Astrocyte (in vitro differentiated cells and primary cell): ENCODE data around the gene TAX1BP3. TPM values are rescaled to one million over a fixed set of nuclear protein-coding genes. Genes with fewer than 3 reads are reported as not detected.

Experiments used
- DNase-seq: peaks from one replicate; pipeline ENCODE4 v3.0.0-alpha.2; 2010; ENCODE audit warnings: low read depth
- FAIRE-seq: peaks from 2 replicates; lab custom pipeline; 2011; peaks lifted over from hg19 to GRCh38; lab: Jason Lieb, UNC
- H2AFZ ChIP-seq: 2 replicates; pipeline ENCODE4 v1.6.0; 2012; ENCODE audit warnings: low read depth, low read length, inconsistent platforms
- H3K27ac ChIP-seq: 2 replicates; pipeline ENCODE4 v1.5.1; 2011; ENCODE audit warnings: low read depth, low read length, inconsistent platforms
- H3K27me3 ChIP-seq: 2 replicates; pipeline ENCODE4 v1.6.0; 2011; ENCODE audit warnings: low read length, inconsistent platforms; ENCODE audit not compliant: insufficient read depth
- H3K36me3 ChIP-seq: 2 replicates; pipeline ENCODE4 v1.5.1; 2011; ENCODE audit warnings: low read length, inconsistent platforms; ENCODE audit not compliant: insufficient read depth
- H3K4me1 ChIP-seq: 2 replicates; pipeline ENCODE4 v1.5.1; 2011; ENCODE audit warnings: low read length, inconsistent platforms; ENCODE audit not compliant: insufficient read depth
- H3K4me2 ChIP-seq: 2 replicates; pipeline ENCODE4 v1.6.0; 2012; ENCODE audit warnings: low read length, inconsistent platforms
- H3K4me3 ChIP-seq: 2 replicates; pipeline ENCODE4 v1.5.1; 2011; ENCODE audit warnings: low read depth, mild to moderate bottlenecking, low read length, inconsistent platforms; ENCODE audit not compliant: insufficient read depth
- H3K79me2 ChIP-seq: 2 replicates; pipeline ENCODE4 v1.6.0; 2012; ENCODE audit warnings: mild to moderate bottlenecking, low read length, inconsistent platforms; ENCODE audit not compliant: insufficient read depth
- H3K9ac ChIP-seq: 2 replicates; pipeline ENCODE4 v1.6.0; 2012; ENCODE audit warnings: mild to moderate bottlenecking, low read length, inconsistent platforms
- H3K9me3 ChIP-seq: 2 replicates; pipeline ENCODE4 v1.5.1; 2012; ENCODE audit warnings: low read depth, mild to moderate bottlenecking, low read length, inconsistent platforms; ENCODE audit not compliant: insufficient read depth
- H4K20me1 ChIP-seq: 2 replicates; pipeline ENCODE4 v1.6.0; 2012; ENCODE audit warnings: low read length, inconsistent platforms; ENCODE audit not compliant: insufficient read depth
- H3K27ac Mint-ChIP-seq: one replicate; pipeline ENCODE4 v1.8.0; 2021; ENCODE audit warnings: mild to moderate bottlenecking, mixed read lengths; ENCODE audit not compliant: unreplicated experiment
- H3K27me3 Mint-ChIP-seq: one replicate; pipeline ENCODE4 v1.8.0; 2021; ENCODE audit warnings: low read depth, mixed read lengths; ENCODE audit not compliant: unreplicated experiment
- H3K36me3 Mint-ChIP-seq: one replicate; pipeline ENCODE4 v1.8.0; 2021; ENCODE audit warnings: low read depth, mixed read lengths; ENCODE audit not compliant: unreplicated experiment
- H3K4me1 Mint-ChIP-seq: one replicate; pipeline ENCODE4 v1.8.0; 2021; ENCODE audit warnings: low read depth, mixed read lengths; ENCODE audit not compliant: unreplicated experiment
- H3K4me3 Mint-ChIP-seq: one replicate; pipeline ENCODE4 v1.8.0; 2021; ENCODE audit warnings: mild to moderate bottlenecking, moderate library complexity, mixed read lengths; ENCODE audit not compliant: unreplicated experiment
- H3K9me3 Mint-ChIP-seq: one replicate; pipeline ENCODE4 v1.8.0; 2021; ENCODE audit warnings: mild to moderate bottlenecking, mixed read lengths; ENCODE audit not compliant: unreplicated experiment
- CTCF ChIP-seq: IDR thresholded peaks from 2 replicates; pipeline ENCODE4 v1.5.1; 2011; ENCODE audit warnings: low read depth, mild to moderate bottlenecking, inconsistent platforms, low read length, moderate library complexity; ENCODE audit not compliant: insufficient read depth
- EZH2 ChIP-seq: IDR thresholded peaks from 2 replicates; pipeline ENCODE4 v1.6.1; 2012; ENCODE audit warnings: mild to moderate bottlenecking, low read length, inconsistent platforms; ENCODE audit not compliant: insufficient read depth
- total RNA-seq: library from RNA; stranded (reverse); gene quantifications from 2 replicates; pipeline ENCODE4 v1.2.1, GENCODE V29; 2021

The TAX1BP3 gene
- total RNA-seq, 1 donor from 2014 or later, result 194 TPM

- Histone ChIP-seq H3K36me3 (no peaks in the 10 kb centered on the region), H2AFZ (peak within 1 kb of the TSS; percentile 99), H3K27ac (peak within 1 kb of the TSS; percentile 93), H3K4me1 (peaks cover 7% of the 10 kb centered on the region), H4K20me1 (peaks cover 9% of the 10 kb centered on the region), H3K4me3 (peak within 1 kb of the TSS; percentile 73), H3K9ac (peak within 1 kb of the TSS; percentile 85), H3K79me2 (peaks cover 23% of the 10 kb centered on the region), H3K27me3 (no peaks in the 10 kb centered on the region), H3K4me2 (peak within 1 kb of the TSS; percentile 96), H3K9me3 (no peaks in the 10 kb centered on the region)
- Mint-ChIP-seq H3K4me1 (peaks cover 10% of the 10 kb centered on the region), H3K9me3 (no peaks in the 10 kb centered on the region), H3K27ac (peak within 1 kb of the TSS; percentile 84), H3K4me3 (peak within 1 kb of the TSS; percentile 90), H3K27me3 (no peaks in the 10 kb centered on the region), H3K36me3 (no peaks in the 10 kb centered on the region)
- DNase-seq, result peak; percentile 85
- FAIRE-seq, result no peak
- TF ChIP-seq CTCF (no peak), EZH2 (no peak)
Observed at GRCh38 chr17:3636154-3636907, 32.0 kb downstream of the TAX1BP3 start, which contains the start of the genes CTNS and SHPK. Gene CTNS (plus strand): TSS chr17:3636760. CDS start chr17:3640207, 3,447 bp downstream. Gene SHPK (minus strand): TSS chr17:3636250. CDS start chr17:3636219, 31 bp downstream.

- Histone ChIP-seq H3K27ac (peak overlapping the region; percentile 93), H3K4me2 (peak overlapping the region; percentile 96), H4K20me1 (peaks cover 13% of the 10 kb centered on the region), H3K79me2 (peaks cover 26% of the 10 kb centered on the region), H3K4me3 (peak overlapping the region; percentile 73), H2AFZ (peak overlapping the region; percentile 84), H3K9me3 (no peaks in the 10 kb centered on the region), H3K36me3 (no peaks in the 10 kb centered on the region), H3K27me3 (no peaks in the 10 kb centered on the region), H3K4me1 (peaks cover 7% of the 10 kb centered on the region), H3K9ac (peak overlapping the region; percentile 85)
- no peak overlapping the region for H3K27ac Mint-ChIP-seq
- no peaks in the 10 kb centered on the region for H3K9me3 Mint-ChIP-seq
- TF ChIP-seq CTCF (no peak), EZH2 (no peak)
- H3K4me1 Mint-ChIP-seq, result peaks cover 10% of the 10 kb centered on the region
- peak overlapping the region; percentile 85 for H3K4me3 Mint-ChIP-seq
- FAIRE-seq (no peak), DNase-seq (no peak)
- H3K36me3 Mint-ChIP-seq, result no peaks in the 10 kb centered on the region
- H3K27me3 Mint-ChIP-seq, result no peaks in the 10 kb centered on the region
Observed at GRCh38 chr17:3635474-3636153, 32.8 kb downstream of the TAX1BP3 start.
